NCI-H524 (cell line): ENCODE results near the gene FLAD1.
"Not testable (repeated sequence)": the region's sequence is repeated elsewhere in the genome, so short reads cannot be mapped to it uniquely, and the experiment has no call there.

Source experiments
- DNase-seq, 2 experiments: peaks; one replicate each; lab custom pipeline; 2025; lab: John Stamatoyannopoulos, UW

FLAD1 gene

DNA sequence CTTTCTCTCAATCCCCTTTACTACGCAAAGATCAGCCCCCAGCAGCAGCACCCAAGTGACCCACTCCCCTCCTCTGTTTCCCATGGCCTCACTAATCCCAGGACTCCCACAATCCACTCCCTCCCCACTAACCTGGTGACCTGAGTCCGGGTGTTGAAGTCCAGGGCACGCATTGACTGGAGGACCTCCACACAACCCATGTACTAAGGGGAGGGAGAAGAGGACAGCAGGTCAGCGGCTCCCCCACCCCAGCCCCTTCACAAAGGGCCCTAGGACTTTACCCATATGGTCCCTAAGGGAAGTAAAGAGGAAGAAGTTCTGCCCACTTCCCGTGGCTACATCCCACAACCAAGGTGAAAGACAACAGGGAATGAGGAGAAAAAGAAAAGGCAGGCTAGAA, 13.9 kb upstream of the FLAD1 start:
- DNase-seq: no peak

DNA sequence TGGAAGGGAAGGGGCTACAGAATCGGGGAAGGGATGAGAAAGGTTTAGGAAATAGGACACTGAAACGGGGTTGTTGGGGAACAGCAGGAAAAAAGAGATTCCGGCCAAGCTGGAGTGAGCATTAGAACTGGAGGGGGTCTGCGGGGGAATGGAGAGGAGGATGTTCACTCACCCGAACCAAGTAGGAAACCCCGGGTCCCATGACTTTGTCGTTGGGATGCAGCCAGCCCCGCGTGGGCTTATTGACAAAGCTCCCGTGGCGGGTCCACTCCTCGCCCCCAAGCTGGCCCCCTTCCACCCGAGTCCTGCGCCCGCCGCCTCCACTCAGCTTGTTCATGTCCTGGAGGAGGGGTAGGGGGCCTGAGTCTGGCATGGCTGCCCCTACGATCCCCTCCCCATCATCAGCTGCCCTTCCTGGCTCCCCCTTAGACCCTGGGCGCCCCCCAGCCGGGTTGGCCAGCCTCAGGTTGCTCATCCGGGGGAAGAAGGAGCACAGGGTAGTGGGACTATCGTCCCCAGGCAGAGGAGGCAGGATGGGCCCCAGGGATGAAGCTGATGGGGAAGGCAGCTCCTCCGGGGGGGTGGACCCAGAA, 13.2 kb upstream of the FLAD1 start:
- DNase-seq: no peak

DNA sequence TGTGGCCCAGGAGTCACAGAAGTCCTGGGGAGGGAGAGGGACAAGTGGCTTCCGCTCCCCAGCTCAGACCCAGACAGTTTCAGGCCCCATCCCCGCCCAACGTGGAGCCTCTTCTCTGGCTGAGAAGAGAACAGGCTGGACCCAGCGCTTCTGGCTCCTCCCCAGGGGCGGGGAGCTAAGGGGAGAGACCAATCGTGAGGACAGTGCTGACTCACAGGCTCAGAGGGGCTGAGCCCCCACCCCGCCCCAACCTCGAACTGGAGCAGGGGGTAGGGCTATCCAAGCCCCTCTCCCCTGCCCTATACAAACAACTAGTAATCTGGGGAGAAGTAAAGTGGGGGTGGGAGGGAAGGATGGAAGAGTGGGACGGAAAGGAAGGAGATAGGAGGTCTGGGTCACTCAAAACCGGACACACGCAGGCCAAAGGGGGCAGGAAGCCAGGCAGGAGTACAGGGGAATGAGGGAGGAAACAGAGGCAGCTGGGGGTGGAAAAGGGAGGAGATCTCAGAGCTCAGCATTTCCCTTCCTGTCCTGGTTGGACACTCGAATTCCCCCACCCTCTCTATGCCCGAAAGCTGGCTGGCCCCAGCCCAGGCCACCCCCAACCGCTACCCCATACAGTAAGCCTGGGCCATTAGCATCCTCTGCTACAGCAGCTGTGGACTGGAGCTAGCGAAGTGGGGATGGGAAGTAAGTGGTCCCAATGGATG, 12.4 kb upstream of the FLAD1 start, which contains the start of gene SHC1:
TSS of gene SHC1 (minus strand) at position 117 of the 710 bp plus-strand sequence. CDS start 221 bp downstream, outside the sequence.
- DNase-seq: no peak

DNA sequence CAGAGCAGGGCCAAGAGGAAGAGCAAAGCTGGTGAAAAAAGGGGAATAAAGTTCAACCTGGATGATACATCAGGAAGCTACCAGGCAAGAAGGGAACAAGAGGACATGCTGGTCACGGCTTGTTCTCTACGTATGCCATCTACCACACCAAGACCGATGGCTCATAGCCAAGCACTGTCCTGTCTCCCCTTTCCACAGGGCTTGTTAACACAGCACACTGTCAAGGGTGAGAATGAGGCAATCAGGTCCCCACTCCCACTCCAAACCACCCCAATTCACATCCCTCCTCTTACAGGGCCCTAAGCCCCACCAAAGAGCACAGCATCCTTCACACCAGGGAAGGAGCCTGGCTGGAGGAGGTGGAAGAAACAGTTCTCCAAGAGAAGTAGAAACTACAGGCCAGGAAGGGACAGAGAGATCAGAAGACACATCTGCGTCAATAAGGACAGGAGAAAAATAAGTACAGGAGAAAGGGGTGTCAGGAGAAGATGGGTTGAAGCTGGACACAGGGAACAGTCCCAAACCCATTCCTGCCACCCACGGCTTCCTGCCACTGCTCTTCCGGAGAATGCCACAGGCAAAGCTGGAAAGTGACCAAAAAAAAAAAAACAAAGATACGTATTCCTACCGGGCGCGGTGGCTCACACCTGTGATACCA, 11.7 kb upstream of the FLAD1 start:
- DNase-seq: no peak

DNA sequence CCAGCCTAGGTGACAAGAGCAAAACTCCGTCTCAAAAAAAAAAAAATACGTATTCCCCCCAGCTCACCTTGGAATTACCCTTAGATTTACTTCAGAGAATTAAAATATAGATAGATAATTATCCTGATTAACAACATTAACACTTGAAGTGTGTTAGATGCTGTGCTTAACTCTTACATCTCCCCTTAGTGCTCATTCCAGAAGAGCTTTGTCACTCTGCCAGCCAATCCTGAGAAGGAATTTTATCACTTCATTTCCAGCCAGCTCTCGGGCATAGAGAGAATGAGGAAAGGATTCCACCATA, 11.0 kb upstream of the FLAD1 start:
- DNase-seq: no peak

DNA sequence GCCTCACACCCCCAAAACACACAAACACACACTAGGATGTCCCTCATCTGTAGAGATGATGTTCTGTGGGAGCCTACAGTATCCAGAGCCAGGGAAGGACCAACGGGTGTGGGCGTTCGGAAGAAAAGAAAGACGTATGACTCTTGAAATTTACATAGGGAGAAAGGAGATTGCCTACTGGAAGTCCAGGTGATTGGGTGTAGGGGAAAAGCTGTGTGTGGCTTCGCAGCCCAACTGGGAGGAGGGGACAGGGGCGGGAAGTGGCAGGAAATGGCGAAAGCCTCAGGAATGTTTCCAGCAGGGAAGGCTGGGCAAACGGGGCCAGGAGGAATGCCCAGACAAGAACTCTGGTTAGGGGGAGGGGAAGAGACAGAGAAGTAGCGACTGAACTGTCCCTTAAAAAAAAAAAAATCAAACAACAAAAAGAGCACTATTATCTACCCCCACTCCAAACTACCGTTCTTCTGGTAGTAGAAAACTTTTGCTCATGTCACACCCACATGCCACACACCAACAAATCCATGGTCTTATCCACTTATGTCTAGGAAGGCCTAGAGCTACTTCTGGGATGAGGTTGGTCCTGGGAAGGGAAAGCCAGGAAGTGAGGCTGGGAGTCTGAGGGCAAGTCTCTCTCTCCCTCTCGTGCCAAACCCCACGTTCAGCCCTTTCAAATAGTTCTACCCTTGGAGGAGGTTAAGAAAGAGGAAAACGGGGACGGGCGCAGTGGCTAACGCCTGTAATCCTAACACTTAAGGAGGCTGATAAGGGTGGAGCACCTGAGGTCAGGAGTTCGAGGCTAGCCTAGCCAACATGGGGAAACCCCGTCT, 10.4 kb upstream of the FLAD1 start:
- DNase-seq: no peak

DNA sequence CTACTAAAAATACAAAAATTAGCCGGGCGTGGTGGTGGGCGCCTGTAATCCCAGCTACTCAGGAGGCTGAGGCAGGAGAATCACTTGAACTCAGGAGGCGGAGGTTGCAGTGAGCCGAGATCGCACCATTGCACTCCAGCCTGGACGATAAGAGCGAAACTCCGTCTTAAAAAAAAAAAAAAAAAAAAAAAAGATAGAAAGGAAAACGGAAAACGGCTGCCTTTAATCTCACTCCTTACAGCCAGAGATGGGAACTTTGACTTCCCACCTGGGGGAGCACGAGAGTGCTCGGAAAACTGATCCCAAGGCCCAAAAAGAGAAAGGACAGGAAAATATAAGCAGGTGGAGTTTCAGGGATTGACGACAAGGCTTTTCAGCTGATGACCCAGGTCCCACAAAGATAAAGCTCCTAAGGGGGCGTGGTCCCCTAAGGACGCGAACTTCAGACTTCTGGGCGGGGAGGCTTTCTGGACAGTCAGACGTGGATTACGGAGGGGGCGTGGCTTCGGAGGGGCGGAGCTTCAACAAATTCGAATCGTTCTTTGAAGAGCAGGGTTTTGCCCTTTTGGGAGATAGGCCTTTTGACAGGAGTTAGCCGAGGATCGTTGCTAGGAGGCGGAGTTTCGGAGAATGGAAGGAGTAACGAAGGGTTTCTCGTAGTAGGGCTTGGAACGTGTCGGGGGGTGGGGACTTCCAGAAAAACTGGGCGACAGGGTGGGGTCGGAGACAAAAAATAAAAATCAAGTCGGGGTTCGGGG, 9.6 kb upstream of the FLAD1 start:
- DNase-seq: peak; percentile 85 to 86

DNA sequence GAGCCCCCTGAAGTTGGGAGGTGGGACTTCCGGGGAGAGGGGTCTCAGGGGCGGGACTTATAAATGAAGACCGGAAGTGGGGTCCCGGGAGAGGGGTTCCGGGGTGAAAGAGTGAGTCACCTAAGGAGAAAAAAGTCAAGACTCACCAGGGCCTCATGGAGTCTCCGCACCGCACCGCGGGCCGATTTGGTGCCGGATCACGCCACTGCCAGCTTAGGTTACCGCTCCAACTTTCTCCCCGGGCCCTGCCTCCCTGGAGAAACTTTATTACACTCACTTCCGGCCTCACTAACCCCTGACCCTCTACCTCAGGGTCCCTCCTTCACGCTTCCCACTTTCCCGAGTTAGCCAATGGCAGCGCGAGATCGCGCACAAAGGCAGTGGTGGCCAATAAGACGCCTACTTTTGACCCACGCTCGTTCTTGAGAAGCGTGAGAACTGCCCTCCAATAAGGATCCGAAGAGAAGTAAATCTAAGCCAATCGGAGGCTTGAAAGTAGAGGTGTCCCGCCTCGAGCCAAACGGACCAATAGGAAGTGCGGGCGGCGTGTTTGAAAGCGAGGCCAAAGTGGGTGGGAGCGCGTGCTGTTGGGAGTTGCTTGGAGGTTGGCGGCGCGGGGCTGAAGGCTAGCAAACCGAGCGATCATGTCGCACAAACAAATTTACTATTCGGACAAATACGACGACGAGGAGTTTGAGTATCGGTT, 8.9 kb upstream of the FLAD1 start, which contains the start of gene CKS1B:
TSS of gene CKS1B (plus strand) at position 580 of the 706 bp plus-strand sequence. CDS start at position 645, 65 bp downstream.
- peak; percentile 99 to 100 for DNase-seq

DNA sequence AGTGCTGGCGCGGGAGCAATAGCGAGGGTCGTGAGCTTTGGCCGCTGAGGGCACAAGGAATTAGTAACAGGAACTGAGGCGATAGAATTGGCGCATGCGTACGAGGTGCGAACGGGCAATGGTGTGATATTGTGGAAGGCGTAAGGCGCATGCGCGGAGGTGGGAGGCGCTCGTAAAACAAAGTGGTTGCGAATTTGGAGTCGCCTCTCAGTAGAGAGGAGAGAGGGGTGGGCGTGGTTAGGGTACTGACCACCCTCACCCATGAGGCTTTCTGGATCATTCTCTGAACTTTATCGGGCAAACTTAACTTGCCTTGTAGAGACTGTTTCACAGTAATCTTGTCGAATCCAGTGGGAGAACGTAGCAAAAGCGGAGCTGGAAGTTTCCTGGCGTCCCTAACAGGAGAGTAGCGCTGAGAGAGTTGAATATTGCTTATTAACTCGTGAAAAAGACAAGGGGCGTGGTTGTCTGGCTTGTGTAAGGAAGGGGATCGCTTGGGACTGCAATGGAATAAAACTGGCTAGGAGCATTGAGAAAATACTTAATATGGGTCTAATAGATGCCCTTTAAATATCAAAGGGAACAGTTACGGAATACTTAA, 8.2 kb upstream of the FLAD1 start:
- DNase-seq: peak; percentile 94

DNA sequence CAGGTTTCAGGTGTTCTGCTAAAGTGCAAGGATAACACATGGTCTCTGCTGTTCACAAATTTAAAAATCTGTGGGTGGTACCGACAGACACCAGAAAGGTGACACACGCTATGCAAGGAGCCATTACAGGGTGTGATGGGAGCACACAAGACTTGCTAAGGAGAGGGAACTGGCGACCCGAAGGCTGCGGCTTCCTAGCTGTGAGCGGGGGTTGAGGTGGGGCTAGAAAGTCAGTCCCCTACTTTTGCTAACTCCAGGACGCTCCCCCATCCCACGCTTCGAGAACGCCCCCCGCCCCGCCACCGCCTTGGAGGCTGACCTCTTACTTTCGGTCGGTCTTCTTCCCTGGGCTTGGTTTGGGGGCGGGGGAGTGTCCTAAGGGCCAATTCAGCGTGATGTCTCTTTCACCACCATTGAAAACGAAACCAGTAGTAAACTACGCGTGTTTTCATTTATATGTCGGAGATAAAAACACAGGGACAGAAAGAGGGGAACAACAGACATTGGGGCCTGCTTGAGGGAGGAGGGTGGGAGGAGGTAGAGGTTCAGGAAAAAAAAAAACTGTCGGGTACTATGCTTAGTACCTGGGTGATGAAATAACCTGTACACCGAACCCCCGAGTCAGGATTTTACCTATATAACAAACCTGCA, 7.6 kb upstream of the FLAD1 start:
- DNase-seq: no peak

DNA sequence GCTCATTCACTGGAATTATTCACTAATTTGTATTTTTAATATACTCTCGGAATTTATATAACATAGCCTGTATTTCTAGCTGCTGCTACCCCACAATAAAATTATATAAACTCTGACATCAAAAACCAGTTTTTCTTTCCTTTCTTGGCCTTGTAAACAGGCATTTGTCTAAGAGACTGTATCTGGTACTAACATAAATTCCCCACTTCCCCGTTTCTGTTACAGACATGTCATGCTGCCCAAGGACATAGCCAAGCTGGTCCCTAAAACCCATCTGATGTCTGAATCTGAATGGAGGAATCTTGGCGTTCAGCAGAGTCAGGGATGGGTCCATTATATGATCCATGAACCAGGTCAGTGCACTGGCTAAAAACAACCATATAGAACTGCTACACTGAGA, 5.4 kb upstream of the FLAD1 start:
- DNase-seq: not testable (repeated sequence)

DNA sequence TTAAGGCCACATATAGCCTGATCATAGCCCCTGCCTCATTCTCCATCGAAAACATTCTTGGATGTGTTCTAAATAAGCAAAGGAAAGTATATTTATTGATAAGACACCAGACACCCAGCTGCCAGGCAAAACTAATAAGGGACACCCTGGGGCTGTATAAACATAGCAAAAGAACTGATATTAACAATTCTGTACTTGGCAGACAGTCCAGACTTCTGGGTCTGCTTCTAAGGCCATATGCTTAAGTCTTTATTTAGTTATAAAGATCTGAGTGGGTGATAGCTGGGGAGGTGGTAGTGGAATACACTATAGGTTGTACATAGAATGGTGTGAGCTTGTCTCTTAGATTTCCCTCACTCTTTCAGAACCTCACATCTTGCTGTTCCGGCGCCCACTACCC, 4.8 kb upstream of the FLAD1 start:
- no peak for DNase-seq

DNA sequence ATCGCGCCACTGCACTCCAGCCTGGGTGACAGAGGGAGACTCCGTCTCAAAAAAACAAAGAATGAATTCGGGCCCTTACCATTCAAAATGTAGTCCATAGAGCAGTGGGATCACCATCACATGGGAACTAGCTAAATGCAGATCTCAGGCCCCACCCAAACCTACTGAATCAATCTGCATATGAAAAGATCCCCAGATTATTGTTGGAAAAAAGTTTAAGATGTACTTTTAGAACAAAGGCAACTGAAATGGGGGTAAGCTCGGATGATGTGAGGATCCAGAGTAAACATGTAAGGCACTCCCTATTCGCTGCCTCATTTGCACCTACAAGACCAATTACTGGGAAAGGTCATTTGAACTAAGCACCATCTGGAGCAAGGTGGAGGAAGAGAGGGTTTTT, 803 bp upstream of the FLAD1 start:
- DNase-seq: no peak

DNA sequence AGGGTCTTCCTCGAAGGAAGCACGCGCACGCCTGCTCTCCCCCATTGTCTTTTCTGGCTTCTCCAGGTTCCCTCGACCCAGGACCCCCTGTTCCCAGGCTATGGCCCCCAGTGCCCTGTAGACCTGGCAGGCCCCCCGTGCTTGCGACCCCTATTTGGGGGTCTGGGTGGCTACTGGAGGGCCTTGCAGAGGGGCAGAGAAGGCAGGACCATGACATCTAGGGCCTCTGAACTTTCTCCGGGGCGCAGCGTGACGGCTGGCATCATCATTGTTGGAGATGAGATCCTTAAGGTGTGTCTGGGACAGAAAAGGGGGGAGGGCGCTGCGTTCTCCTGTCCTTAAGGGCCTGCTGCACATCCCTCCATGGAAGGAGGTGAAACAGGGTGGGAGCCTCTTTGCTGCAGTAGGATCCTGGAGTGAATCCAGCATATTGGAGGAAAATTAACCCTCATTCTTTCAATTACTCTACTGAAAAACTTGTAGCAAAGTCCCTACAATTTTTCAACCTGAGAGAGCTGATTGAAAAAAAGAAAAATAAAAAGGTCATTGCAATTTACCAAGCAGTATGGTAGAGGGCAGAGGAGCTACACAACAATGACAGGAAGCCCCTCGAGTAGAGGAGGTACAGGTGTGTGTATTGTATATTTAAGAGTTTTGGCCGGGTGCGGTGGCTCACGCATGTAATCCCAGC, 777 bp downstream of the FLAD1 start:
- DNase-seq: no peak

DNA sequence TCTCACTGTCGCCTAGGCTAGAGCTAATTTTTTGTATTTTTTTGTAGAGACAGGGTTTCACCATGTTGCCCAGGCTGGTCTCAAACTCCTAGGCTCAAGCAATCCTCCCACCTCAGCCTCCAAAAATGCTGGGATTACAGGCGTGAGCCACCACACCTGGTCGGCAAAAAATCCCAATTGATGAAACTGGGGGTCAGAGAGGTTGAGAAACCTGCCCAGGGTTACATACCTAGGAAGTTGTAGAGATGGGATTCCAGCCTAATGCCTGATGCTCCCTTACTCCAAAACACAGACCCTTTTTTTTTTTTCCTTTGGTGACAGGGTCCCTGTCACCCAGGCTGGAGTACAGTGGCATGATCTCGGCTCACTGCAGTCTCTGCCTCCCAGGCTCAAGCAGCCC, 3.6 kb downstream of the FLAD1 start:
- not testable (repeated sequence) for DNase-seq

DNA sequence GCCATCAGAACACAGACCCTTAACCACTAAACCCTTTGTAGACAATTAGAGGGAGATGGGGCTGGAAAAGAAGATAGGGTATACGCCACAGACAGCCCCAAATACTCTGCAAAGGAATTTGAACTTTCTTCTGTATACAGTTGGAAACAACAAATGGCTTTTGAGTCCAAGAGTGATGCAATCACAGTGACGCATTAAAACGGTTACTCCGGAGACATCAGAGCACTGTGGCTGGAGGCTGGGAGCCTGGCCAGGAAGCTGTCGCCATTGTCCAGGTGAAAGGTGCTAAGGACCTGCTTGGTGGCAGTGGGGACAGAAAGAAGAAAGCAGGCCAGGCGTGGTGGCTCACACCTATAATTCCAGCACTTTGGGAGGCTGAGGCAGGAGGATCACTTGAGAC, 4.2 kb downstream of the FLAD1 start:
- no peak for DNase-seq

DNA sequence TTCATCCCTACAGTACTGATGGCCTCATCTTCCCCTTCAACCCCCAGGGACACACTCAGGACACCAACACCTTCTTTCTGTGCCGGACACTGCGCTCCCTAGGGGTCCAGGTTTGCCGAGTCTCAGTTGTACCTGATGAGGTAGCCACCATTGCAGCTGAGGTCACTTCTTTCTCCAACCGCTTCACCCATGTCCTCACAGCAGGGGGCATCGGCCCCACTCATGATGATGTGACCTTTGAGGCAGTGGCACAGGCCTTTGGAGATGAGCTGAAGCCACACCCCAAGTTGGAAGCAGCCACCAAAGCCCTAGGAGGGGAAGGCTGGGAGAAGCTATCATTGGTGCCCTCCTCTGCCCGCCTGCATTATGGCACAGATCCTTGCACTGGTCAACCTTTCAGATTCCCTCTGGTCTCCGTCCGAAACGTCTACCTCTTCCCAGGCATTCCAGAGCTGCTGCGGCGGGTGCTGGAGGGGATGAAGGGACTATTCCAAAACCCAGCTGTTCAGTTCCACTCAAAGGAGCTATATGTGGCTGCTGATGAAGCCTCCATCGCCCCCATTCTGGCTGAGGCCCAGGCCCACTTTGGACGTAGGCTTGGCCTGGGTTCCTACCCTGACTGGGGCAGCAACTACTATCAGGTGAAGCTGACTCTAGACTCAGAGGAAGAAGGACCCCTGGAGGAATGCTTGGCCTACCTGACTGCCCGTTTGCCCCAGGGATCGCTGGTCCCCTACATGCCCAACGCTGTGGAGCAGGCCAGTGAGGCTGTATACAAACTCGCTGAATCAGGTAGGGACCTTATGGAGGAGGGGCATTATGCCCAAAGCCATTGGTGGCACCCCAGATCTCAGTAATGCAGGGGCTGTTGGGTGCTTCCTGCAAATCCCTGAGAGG, 5.2 kb downstream of the FLAD1 start:
- DNase-seq: no peak

DNA sequence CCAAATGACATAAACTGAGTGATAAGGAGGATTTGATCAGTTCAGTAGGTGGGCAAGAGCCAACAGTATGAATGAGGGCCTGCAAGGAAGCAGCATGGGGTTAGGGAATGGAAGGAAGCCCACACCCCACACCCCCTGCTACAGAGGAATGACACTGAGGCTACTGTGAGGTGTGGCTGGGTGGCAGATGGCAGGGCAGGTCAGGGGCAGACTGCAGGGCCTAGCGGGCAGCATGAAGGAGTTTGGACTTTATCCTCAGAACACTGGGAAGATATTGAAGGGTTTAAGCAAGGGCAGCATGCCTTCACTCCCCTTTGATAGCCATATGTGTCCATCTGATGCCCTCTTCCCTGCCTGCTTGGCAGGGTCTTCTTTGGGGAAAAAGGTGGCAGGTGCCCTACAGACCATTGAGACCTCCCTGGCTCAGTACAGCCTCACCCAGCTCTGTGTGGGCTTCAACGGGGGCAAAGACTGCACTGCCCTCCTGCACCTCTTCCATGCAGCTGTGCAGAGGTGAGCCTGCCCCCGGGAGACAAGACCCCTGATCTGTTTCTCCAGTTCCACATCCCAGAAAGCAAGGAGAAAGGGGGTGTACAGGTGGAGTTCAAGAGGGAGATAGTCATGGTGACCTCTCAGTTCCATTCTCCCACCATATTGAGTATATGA, 6.2 kb downstream of the FLAD1 start:
- DNase-seq: no peak
